ENCODE data around the gene SLC24A4. TPM values are rescaled to one million over a fixed set of nuclear protein-coding genes. Genes with fewer than 3 reads are reported as not detected.

The SLC24A4 gene
- total RNA-seq, 1 experiment from 2014 or later, result not detected

GRCh38 chr14:92492258-92492657 lies 169.3 kb downstream of the SLC24A4 start:
- BruUV-seq (replicated peaks), result no TSS peak
- POLR2A ChIA-PET (ENCODE audit: unreplicated experiment), result no interaction called here
- Histone ChIP-seq H4K20me1 (ENCODE audit: low read length) (no peaks in the 10 kb centered on the region), H3K79me2 (ENCODE audit: low read length) (no peaks in the 10 kb centered on the region), H3K4me3 (ENCODE audit: low read length) (no peak overlapping the region), H3K9me3 (ENCODE audit: low read length) (no peaks in the 10 kb centered on the region), H3K27me3 (ENCODE audit: low read length) (no peaks in the 10 kb centered on the region), H3K4me2 (ENCODE audit: low read length) (no peak overlapping the region), H3K9ac (ENCODE audit: low read length) (no peak overlapping the region), H3K9me2 (replicated peaks; ENCODE audit: low read length) (no peaks in the 10 kb centered on the region), H3K27ac (ENCODE audit: low read length) (no peak overlapping the region), H3F3A (ENCODE audit: low read length, unreplicated experiment) (no peaks in the 10 kb centered on the region), H3K4me1 (ENCODE audit: insufficient read depth, low read length) (no peaks in the 10 kb centered on the region), H2AFZ (ENCODE audit: low read length) (no peak overlapping the region), H3K36me3 (ENCODE audit: low read depth, low read length) (no peaks in the 10 kb centered on the region)
- CTCF ChIA-PET, result no interaction called here
- DNase-seq, result no peak
- no peak for TF ChIP-seq EZH2phosphoT487 (IDR thresholded peaks at IDR 0.05; ENCODE audit: borderline replicate concordance, low read length)
- TF ChIP-seq CTCF (conservative IDR thresholded peaks at IDR 0.05; ENCODE audit: low read depth, low read length), result no peak
- no peak for TF ChIP-seq EZH2 (IDR thresholded peaks at IDR 0.05; ENCODE audit: low read length, unreplicated experiment)
- no peak for ATAC-seq
- intact Hi-C loops (cut with micrococcal nuclease), result no loop called here

GRCh38 chr14:92493024-92493423 lies 170.1 kb downstream of the SLC24A4 start:
- Histone ChIP-seq H3K36me3 (ENCODE audit: low read depth, low read length) (no peaks in the 10 kb centered on the region), H3K4me1 (ENCODE audit: insufficient read depth, low read length) (no peaks in the 10 kb centered on the region), H3K79me2 (ENCODE audit: low read length) (no peaks in the 10 kb centered on the region), H3K9ac (ENCODE audit: low read length) (no peak overlapping the region), H3K9me2 (replicated peaks; ENCODE audit: low read length) (no peaks in the 10 kb centered on the region), H3K27me3 (ENCODE audit: low read length) (no peaks in the 10 kb centered on the region), H3K4me3 (ENCODE audit: low read length) (no peak overlapping the region), H2AFZ (ENCODE audit: low read length) (no peak overlapping the region), H3K4me2 (ENCODE audit: low read length) (no peak overlapping the region), H3K9me3 (ENCODE audit: low read length) (no peaks in the 10 kb centered on the region), H4K20me1 (ENCODE audit: low read length) (no peaks in the 10 kb centered on the region), H3K27ac (ENCODE audit: low read length) (no peak overlapping the region), H3F3A (ENCODE audit: low read length, unreplicated experiment) (no peaks in the 10 kb centered on the region)
- no peak for DNase-seq
- BruUV-seq (replicated peaks), result no TSS peak
- no peak for ATAC-seq
- POLR2A ChIA-PET (ENCODE audit: unreplicated experiment), result no interaction called here
- CTCF ChIA-PET, result no interaction called here
- intact Hi-C loops (cut with micrococcal nuclease), result no loop called here
- no peak for TF ChIP-seq EZH2 (IDR thresholded peaks at IDR 0.05; ENCODE audit: low read length, unreplicated experiment)
- no peak for TF ChIP-seq EZH2phosphoT487 (IDR thresholded peaks at IDR 0.05; ENCODE audit: borderline replicate concordance, low read length)
- TF ChIP-seq CTCF (conservative IDR thresholded peaks at IDR 0.05; ENCODE audit: low read depth, low read length), result no peak

GRCh38 chr14:92493492-92493891 lies 170.5 kb downstream of the SLC24A4 start:
- H3K9me3 ChIP-seq (ENCODE audit: low read length), result no peaks in the 10 kb centered on the region
- no peaks in the 10 kb centered on the region for H3K27me3 ChIP-seq (ENCODE audit: low read length)
- H3F3A ChIP-seq (ENCODE audit: low read length, unreplicated experiment), result no peaks in the 10 kb centered on the region
- intact Hi-C loops (cut with micrococcal nuclease), result no loop called here
- H3K4me3 ChIP-seq (ENCODE audit: low read length), result no peak overlapping the region
- POLR2A ChIA-PET (ENCODE audit: unreplicated experiment), result no interaction called here
- H3K4me1 ChIP-seq (ENCODE audit: insufficient read depth, low read length), result no peaks in the 10 kb centered on the region
- H4K20me1 ChIP-seq (ENCODE audit: low read length), result no peaks in the 10 kb centered on the region
- ATAC-seq, result no peak
- no peaks in the 10 kb centered on the region for H3K79me2 ChIP-seq (ENCODE audit: low read length)
- H3K4me2 ChIP-seq (ENCODE audit: low read length), result no peak overlapping the region
- H3K9me2 ChIP-seq (replicated peaks; ENCODE audit: low read length), result no peaks in the 10 kb centered on the region
- H3K9ac ChIP-seq (ENCODE audit: low read length), result no peak overlapping the region
- no peaks in the 10 kb centered on the region for H3K36me3 ChIP-seq (ENCODE audit: low read depth, low read length)
- CTCF ChIA-PET, result no interaction called here
- H3K27ac ChIP-seq (ENCODE audit: low read length), result no peak overlapping the region
- BruUV-seq (replicated peaks), result no TSS peak
- no peak for DNase-seq
- TF ChIP-seq EZH2phosphoT487 (IDR thresholded peaks at IDR 0.05; ENCODE audit: borderline replicate concordance, low read length) (no peak), CTCF (conservative IDR thresholded peaks at IDR 0.05; ENCODE audit: low read depth, low read length) (no peak), EZH2 (IDR thresholded peaks at IDR 0.05; ENCODE audit: low read length, unreplicated experiment) (no peak)
- no peak overlapping the region for H2AFZ ChIP-seq (ENCODE audit: low read length)
